ENCODE data around the gene AMN. TPM values are rescaled to one million over a fixed set of nuclear protein-coding genes. Genes with fewer than 3 reads are reported as not detected.

AMN gene
- total and polyA plus RNA-seq, 2 experiments from 2014 or later: 169 to 247 TPM

- no peak overlapping the region for H3K4me2 ChIP-seq
- TF ChIP-seq, protein P1, sequence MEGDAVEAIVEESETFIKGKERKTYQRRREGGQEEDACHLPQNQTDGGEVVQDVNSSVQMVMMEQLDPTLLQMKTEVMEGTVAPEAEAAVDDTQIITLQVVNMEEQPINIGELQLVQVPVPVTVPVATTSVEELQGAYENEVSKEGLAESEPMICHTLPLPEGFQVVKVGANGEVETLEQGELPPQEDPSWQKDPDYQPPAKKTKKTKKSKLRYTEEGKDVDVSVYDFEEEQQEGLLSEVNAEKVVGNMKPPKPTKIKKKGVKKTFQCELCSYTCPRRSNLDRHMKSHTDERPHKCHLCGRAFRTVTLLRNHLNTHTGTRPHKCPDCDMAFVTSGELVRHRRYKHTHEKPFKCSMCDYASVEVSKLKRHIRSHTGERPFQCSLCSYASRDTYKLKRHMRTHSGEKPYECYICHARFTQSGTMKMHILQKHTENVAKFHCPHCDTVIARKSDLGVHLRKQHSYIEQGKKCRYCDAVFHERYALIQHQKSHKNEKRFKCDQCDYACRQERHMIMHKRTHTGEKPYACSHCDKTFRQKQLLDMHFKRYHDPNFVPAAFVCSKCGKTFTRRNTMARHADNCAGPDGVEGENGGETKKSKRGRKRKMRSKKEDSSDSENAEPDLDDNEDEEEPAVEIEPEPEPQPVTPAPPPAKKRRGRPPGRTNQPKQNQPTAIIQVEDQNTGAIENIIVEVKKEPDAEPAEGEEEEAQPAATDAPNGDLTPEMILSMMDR (IDR thresholded peaks at IDR 0.05; ENCODE audit: poor library complexity): no peak
- TF ChIP-seq EZH2phosphoT487 (IDR thresholded peaks at IDR 0.05; ENCODE audit: low read depth, severe bottlenecking, unreplicated experiment) (no peak), EZH2 (IDR thresholded peaks at IDR 0.05; ENCODE audit: borderline replicate concordance) (no peak)
- H2AFZ ChIP-seq: no peak overlapping the region
- peaks cover 14% of the 10 kb centered on the region for H3K27me3 ChIP-seq
- peaks cover 5% of the 10 kb centered on the region for H3K79me2 ChIP-seq
- H3K36me3 ChIP-seq (replicated peaks; ENCODE audit: insufficient read depth, low read depth): no peaks in the 10 kb centered on the region
- H3K9me2 ChIP-seq (replicated peaks; ENCODE audit: insufficient read depth): no peaks in the 10 kb centered on the region
- H3K9me3 ChIP-seq (ENCODE audit: low read depth): no peaks in the 10 kb centered on the region
- peaks cover 5% of the 10 kb centered on the region for H3K4me1 ChIP-seq (ENCODE audit: insufficient read depth)
- no peak overlapping the region for H3K4me3 ChIP-seq
- WGBS (ENCODE audit: low lambda C conversion rate, missing lambda C conversion rate): 59% methylated on average over 2 of the region's 2 CpGs
- no peak for DNase-seq (ENCODE audit: low spot score)
- H4K20me1 ChIP-seq (ENCODE audit: insufficient read depth, poor library complexity, severe bottlenecking): no peaks in the 10 kb centered on the region
- no peak overlapping the region for H3K27ac ChIP-seq
These were observed 4.0 kb upstream of the AMN start for GRCh38 chr14:102918438-102918837.

- H3K4me2 ChIP-seq: no peak overlapping the region
- H3K27ac ChIP-seq: no peak overlapping the region
- TF ChIP-seq EZH2phosphoT487 (IDR thresholded peaks at IDR 0.05; ENCODE audit: low read depth, severe bottlenecking, unreplicated experiment) (no peak), EZH2 (IDR thresholded peaks at IDR 0.05; ENCODE audit: borderline replicate concordance) (no peak)
- TF ChIP-seq, protein P1 (IDR thresholded peaks at IDR 0.05; ENCODE audit: poor library complexity): no peak
- DNase-seq (ENCODE audit: low spot score): no peak
- H3K9me2 ChIP-seq (replicated peaks; ENCODE audit: insufficient read depth): no peaks in the 10 kb centered on the region
- no peak overlapping the region for H3K4me3 ChIP-seq
- no peak overlapping the region for H2AFZ ChIP-seq
- H3K36me3 ChIP-seq (replicated peaks; ENCODE audit: insufficient read depth, low read depth): no peaks in the 10 kb centered on the region
- H3K4me1 ChIP-seq (ENCODE audit: insufficient read depth): peaks cover 5% of the 10 kb centered on the region
- H3K79me2 ChIP-seq: peaks cover 9% of the 10 kb centered on the region
- H3K27me3 ChIP-seq: peaks cover 28% of the 10 kb centered on the region
- no peaks in the 10 kb centered on the region for H3K9me3 ChIP-seq (ENCODE audit: low read depth)
- WGBS (ENCODE audit: low lambda C conversion rate, missing lambda C conversion rate): 96% methylated on average over 5 of the region's 5 CpGs
- H4K20me1 ChIP-seq (ENCODE audit: insufficient read depth, poor library complexity, severe bottlenecking): no peaks in the 10 kb centered on the region
These were observed 2.0 kb upstream of the AMN start for GRCh38 chr14:102920273-102920997.

GRCh38 chr14:102920998-102921304, 1.5 kb upstream of the AMN start:
- no peak overlapping the region for H3K4me2 ChIP-seq
- no peaks in the 10 kb centered on the region for H4K20me1 ChIP-seq (ENCODE audit: insufficient read depth, poor library complexity, severe bottlenecking)
- H3K4me1 ChIP-seq (ENCODE audit: insufficient read depth): peaks cover 5% of the 10 kb centered on the region
- TF ChIP-seq EZH2phosphoT487 (IDR thresholded peaks at IDR 0.05; ENCODE audit: low read depth, severe bottlenecking, unreplicated experiment) (no peak), EZH2 (IDR thresholded peaks at IDR 0.05; ENCODE audit: borderline replicate concordance) (no peak)
- TF ChIP-seq, protein P1 (IDR thresholded peaks at IDR 0.05; ENCODE audit: poor library complexity): no peak
- no peak overlapping the region for H3K4me3 ChIP-seq
- H3K27me3 ChIP-seq: peaks cover 28% of the 10 kb centered on the region
- 100% methylated on average over 1 of the region's 1 CpG for WGBS (ENCODE audit: low lambda C conversion rate, missing lambda C conversion rate)
- H2AFZ ChIP-seq: no peak overlapping the region
- no peaks in the 10 kb centered on the region for H3K36me3 ChIP-seq (replicated peaks; ENCODE audit: insufficient read depth, low read depth)
- no peak overlapping the region for H3K27ac ChIP-seq
- no peaks in the 10 kb centered on the region for H3K9me3 ChIP-seq (ENCODE audit: low read depth)
- H3K79me2 ChIP-seq: peaks cover 9% of the 10 kb centered on the region
- DNase-seq (ENCODE audit: low spot score): no peak
- H3K9me2 ChIP-seq (replicated peaks; ENCODE audit: insufficient read depth): no peaks in the 10 kb centered on the region
